HCT116 (cell line): ENCODE data around the gene VAV2. TPM values are rescaled to one million over a fixed set of nuclear protein-coding genes. Genes with fewer than 3 reads are reported as not detected.

Source experiments
- ATAC-seq: fragments of 200-7000 bp; cut with Tn5 transposase; 2 replicates; pipeline ENCODE4 v1.9.1; 2020; ENCODE audit warnings: mild to moderate bottlenecking, moderate library complexity
- BruUV-seq: library from RNA; stranded (reverse); fragments of 400-500 nt; replicated peaks from 2 replicates; lab custom pipeline; 2021; lab: Mats Ljungman, UMichigan
- CTCF ChIA-PET: fragments of 300-600 bp; sonication (Branson Sonifier 250); formaldehyde crosslinking; loops from one replicate; lab custom pipeline; 2021; ENCODE audit warnings: antibody characterized with exemption; lab: Charles Lee
- POLR2A ChIA-PET: fragments of 300-600, 350-600 bp; sonication (Branson Sonifier 250); formaldehyde crosslinking; loops from one replicate; lab custom pipeline; 2021; ENCODE audit warnings: antibody characterized with exemption; lab: Charles Lee
- RAD21 ChIA-PET, 2 experiments: fragments of 300-600 bp; sonication (Branson Sonifier 250); formaldehyde crosslinking; loops; one replicate each; lab custom pipeline; 2023; ENCODE audit warnings: low total read pairs in 2 of 2; ENCODE audit not compliant: uncharacterized antibody in 2 of 2, unreplicated experiment in 2 of 2, low non-redundant PET in 1 of 2; lab: Charles Lee
- DNase-seq: peaks from one replicate; pipeline ENCODE4 v3.0.0-alpha.2; 2010; ENCODE audit warnings: low read depth, low spot score
- H2AFZ ChIP-seq: fragments of 200-600 bp; shearing (Covaris generic), sonication (generic); 2 replicates; pipeline ENCODE4 v1.6.1; 2017; ENCODE audit warnings: low read depth, mixed run types, mixed read lengths, antibody characterized with exemption, low read length; ENCODE audit not compliant: poor library complexity, severe bottlenecking
- H3K27ac ChIP-seq: 2 replicates; pipeline ENCODE4 v1.5.1; 2012; ENCODE audit warnings: low read depth, low read length
- H3K27me3 ChIP-seq: fragments of 200-600 bp; sonication (generic); 2 replicates; pipeline ENCODE4 v1.6.1; 2016; ENCODE audit warnings: mixed run types, low read length, mixed read lengths; ENCODE audit not compliant: insufficient read depth
- H3K36me3 ChIP-seq, 2 experiments: fragments of 200-500 bp in 1 of 2; fragments of 200-600 bp in 1 of 2; sonication (Bioruptor generic) in 1 of 2; sonication (generic) in 1 of 2; 2 replicates each; pipeline versions ENCODE4 v1.5.1 to v1.6.1; 2014 to 2016; ENCODE audit warnings: low read length in 2 of 2, inconsistent platforms in 1 of 2, mixed read lengths in 1 of 2, mixed run types in 1 of 2; ENCODE audit not compliant: insufficient read depth in 2 of 2, control insufficient read depth in 1 of 2
- H3K4me1 ChIP-seq, 2 experiments: fragments of 200-600 bp in 1 of 2; sonication (generic) in 1 of 2; 2 replicates each; pipeline versions ENCODE4 v1.5.1 to v1.6.1; 2012 to 2017; ENCODE audit warnings: low read length in 2 of 2, inconsistent platforms in 1 of 2, mild to moderate bottlenecking in 1 of 2, mixed read lengths in 1 of 2, mixed run types in 1 of 2, moderate library complexity in 1 of 2; ENCODE audit not compliant: insufficient read depth in 2 of 2, control insufficient read depth in 1 of 2
- H3K4me2 ChIP-seq: fragments of 200-600 bp; sonication (generic); 2 replicates; pipeline ENCODE4 v1.6.1; 2017; ENCODE audit warnings: mixed run types, low read length, mixed read lengths
- H3K4me3 ChIP-seq, 2 experiments: fragments of 200-600 bp in 1 of 2; sonication (generic) in 1 of 2; replicated peaks in 1 of 2; 2 replicates each; pipeline ENCODE4 v1.5.1; 2011 to 2016; ENCODE audit warnings: low read length in 2 of 2, control low read depth in 1 of 2, low read depth in 1 of 2, mild to moderate bottlenecking in 1 of 2, mixed read lengths in 1 of 2, mixed run types in 1 of 2
- H3K79me2 ChIP-seq: fragments of 200-600 bp; sonication (generic); 2 replicates; pipeline ENCODE4 v1.6.1; 2017; ENCODE audit warnings: mild to moderate bottlenecking, mixed run types, low read length, moderate library complexity, mixed read lengths; ENCODE audit not compliant: insufficient read depth
- H3K9ac ChIP-seq: fragments of 200-600 bp; sonication (generic); 2 replicates; pipeline ENCODE4 v1.6.1; 2016; ENCODE audit warnings: low read length, mixed read lengths
- H3K9me2 ChIP-seq: fragments of 200-600 bp; sonication (generic), shearing (Covaris generic); 2 replicates; pipeline ENCODE4 v1.6.1; 2017; ENCODE audit warnings: mixed run types, mild to moderate bottlenecking, moderate library complexity; ENCODE audit not compliant: insufficient read depth
- H3K9me3 ChIP-seq, 2 experiments: fragments of 200-500 bp in 1 of 2; fragments of 200-600 bp in 1 of 2; sonication (Bioruptor generic) in 1 of 2; sonication (generic) in 1 of 2; 2 replicates each; pipeline ENCODE4 v1.6.1; 2014 to 2017; ENCODE audit warnings: low read length in 2 of 2, mixed read lengths in 2 of 2, inconsistent platforms in 1 of 2, low read depth in 1 of 2, mild to moderate bottlenecking in 1 of 2, mixed run types in 1 of 2, moderate library complexity in 1 of 2; ENCODE audit not compliant: control insufficient read depth in 1 of 2, insufficient read depth in 1 of 2
- H4K20me1 ChIP-seq: fragments of 200-600 bp; sonication (generic), shearing (Covaris generic); 2 replicates; pipeline ENCODE4 v1.6.1; 2017; ENCODE audit warnings: mixed run types, mild to moderate bottlenecking, moderate library complexity; ENCODE audit not compliant: insufficient read depth
- EGR1 ChIP-seq: IDR thresholded peaks from 2 replicates; pipeline ENCODE4 v1.6.1; 2012; ENCODE audit warnings: low read depth
- ELF1 ChIP-seq: IDR thresholded peaks from 2 replicates; pipeline ENCODE4 v1.6.1; 2012; ENCODE audit warnings: low read depth, borderline replicate concordance
- EZH2phosphoT487 ChIP-seq: fragments of 200-600 bp; IDR thresholded peaks from 2 replicates; pipeline ENCODE4 v1.6.1; 2018; ENCODE audit warnings: antibody characterized with exemption, borderline replicate concordance
- FOSL1 ChIP-seq: IDR thresholded peaks from 2 replicates; pipeline ENCODE4 v1.6.1; 2012; ENCODE audit warnings: low read depth
- JUND ChIP-seq: IDR thresholded peaks from 2 replicates; pipeline ENCODE4 v1.6.1; 2012
- POLR2A ChIP-seq: IDR thresholded peaks from 2 replicates; pipeline ENCODE4 v1.7.0; 2011; ENCODE audit warnings: borderline replicate concordance; ENCODE audit not compliant: insufficient read depth, insufficient read length; ENCODE audit errors: extremely low read depth
- REST ChIP-seq: IDR thresholded peaks from 2 replicates; pipeline ENCODE4 v1.6.1; 2012; ENCODE audit warnings: low read depth
- SRF ChIP-seq: IDR thresholded peaks from 2 replicates; pipeline ENCODE4 v1.6.1; 2012; ENCODE audit warnings: low read depth
- YY1 ChIP-seq: IDR thresholded peaks from 2 replicates; pipeline ENCODE4 v1.6.1; 2011; ENCODE audit warnings: low read length, low read depth, moderate library complexity, mild to moderate bottlenecking; ENCODE audit not compliant: insufficient replicate concordance; ENCODE audit errors: extremely low read depth
- ZNF274 ChIP-seq: fragments of 200-500 bp; sonication (Bioruptor generic); IDR thresholded peaks from 2 replicates; pipeline ENCODE4 v1.6.1; 2014; ENCODE audit warnings: mild to moderate bottlenecking, low read depth, low read length, inconsistent platforms
- intact Hi-C: fragments of 100-400 bp; cut with micrococcal nuclease; formaldehyde crosslinking; loops from 2 replicates; pipeline ENCODE4 v1.10.0; 2022
- total RNA-seq: library from RNA; stranded (reverse); gene quantifications from one replicate; pipeline ENCODE4 v1.2.1, GENCODE V29; 2021; ENCODE audit not compliant: unreplicated experiment
- TF ChIP-seq, protein P1 (sequence below): IDR thresholded peaks from 2 replicates; pipeline ENCODE4 v1.6.1; 2012

VAV2 gene
- total RNA-seq, 1 experiment from 2014 or later: 33.2 TPM

GRCh38 chr9:133791069-133791468 lies 201.1 kb downstream of the VAV2 start:
- intact Hi-C loops: no loop called here
- CTCF ChIA-PET: no interaction called here
- Histone ChIP-seq H3K79me2 (no peaks in the 10 kb centered on the region), H4K20me1 (no peaks in the 10 kb centered on the region), H2AFZ (no peak overlapping the region), H3K9ac (no peak overlapping the region), H3K4me1 (peaks cover 2 to 7% of the 10 kb centered on the region in 2 experiments; a peak in 2 of 4 replicates), H3K36me3 (peaks cover 0 to under 1% of the 10 kb centered on the region in 2 experiments; a peak in 2 of 4 replicates), H3K9me2 (no peaks in the 10 kb centered on the region), H3K9me3 (no peaks in the 10 kb centered on the region), H3K4me3 (no peak overlapping the region), H3K4me2 (no peak overlapping the region), H3K27me3 (no peaks in the 10 kb centered on the region), H3K27ac (no peak overlapping the region)
- BruUV-seq: no TSS peak
- DNase-seq (no peak), ATAC-seq (no peak)
- RAD21 ChIA-PET: no interaction called here
- TF ChIP-seq REST: no peak
- no peak for TF ChIP-seq ELF1
- TF ChIP-seq, protein P1, sequence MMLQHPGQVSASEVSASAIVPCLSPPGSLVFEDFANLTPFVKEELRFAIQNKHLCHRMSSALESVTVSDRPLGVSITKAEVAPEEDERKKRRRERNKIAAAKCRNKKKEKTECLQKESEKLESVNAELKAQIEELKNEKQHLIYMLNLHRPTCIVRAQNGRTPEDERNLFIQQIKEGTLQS: no peak
- no peak for TF ChIP-seq YY1
- no peak for TF ChIP-seq JUND
- no peak for TF ChIP-seq POLR2A
- TF ChIP-seq FOSL1: no peak
- TF ChIP-seq EGR1: no peak
- TF ChIP-seq ZNF274: no peak
- TF ChIP-seq EZH2phosphoT487: no peak
- no peak for TF ChIP-seq SRF
- POLR2A ChIA-PET: no interaction called here
